Mucosa of descending colon (tissue), 3 donors: ENCODE measurements around the gene PIP5K1C. TPM values are rescaled to one million over a fixed set of nuclear protein-coding genes. Genes with fewer than 3 reads are reported as not detected.

Experiments used
- ATAC-seq: fragments of 200-7000 bp; cut with Tn5 transposase; one replicate; pipeline ENCODE4 v1.9.1; 2020; ENCODE audit warnings: mild to moderate bottlenecking, moderate library complexity
- DNase-seq, 3 donors: peaks; one replicate each; pipeline ENCODE4 v3.0.0-alpha.2; 2020
- H3K36me3 ChIP-seq: fragments of 200-600 bp; one replicate; pipeline ENCODE4 v1.8.0; 2021; ENCODE audit warnings: low read depth, mild to moderate bottlenecking
- H3K4me1 ChIP-seq: fragments of 200-600 bp; one replicate; pipeline ENCODE4 v1.8.0; 2021; ENCODE audit warnings: low read depth, mild to moderate bottlenecking
- H3K4me3 ChIP-seq: fragments of 200-600 bp; one replicate; pipeline ENCODE4 v1.8.0; 2021; ENCODE audit warnings: mild to moderate bottlenecking
- H3K9me3 ChIP-seq: fragments of 200-600 bp; one replicate; pipeline ENCODE4 v1.8.0; 2021; ENCODE audit warnings: mild to moderate bottlenecking
- CTCF ChIP-seq: fragments of 200-600 bp; IDR thresholded peaks from one replicate; pipeline ENCODE4 v1.8.0; 2022; ENCODE audit warnings: antibody characterized with exemption, mild to moderate bottlenecking
- intact Hi-C, 2 donors: fragments of 100-400 bp; cut with DNase I in 1 of 2; cut with micrococcal nuclease in 1 of 2; formaldehyde crosslinking; loops; one replicate each; pipeline versions ENCODE4 v1.11.0 to v1.11.1; 2022; cut with DNase I, micrococcal nuclease
- total RNA-seq, 3 donors: library from RNA; stranded (reverse); fragmentation: NEBNext Ultra II Directional in 2 of 3; extraction: Animal tissue kit (Norgen Biotek cat#: 25700) in 2 of 3; gene quantifications; one replicate each; pipeline versions ENCODE4 v1.2.1 to v1.2.4, GENCODE V29; 2021 to 2023
- donor health status: DM: no; HTN: no; CAD: no; lungs with moderate emphysema.
- donor health status: DM: no; HTN: no; CAD: no.
- donor health status: DM: no; HTN: yes; CAD: no.

Gene PIP5K1C
- total RNA-seq, 3 donors from 2014 or later: 23.1 to 95.2 (median 23.2) TPM

- Histone ChIP-seq H3K36me3 (no peaks in the 10 kb centered on the region), H3K9me3 (no peaks in the 10 kb centered on the region), H3K4me1 (no peaks in the 10 kb centered on the region), H3K4me3 (no peak overlapping the region)
- no peak for TF ChIP-seq CTCF
- DNase-seq (no peak), ATAC-seq (no peak)
- intact Hi-C loops: loop anchor here in 1 of 2 donors (5.0 kb wide), 1 partner anchor 37 kb away; the partner anchor contains the start of gene PIP5K1C
Observed at GRCh38 chr19:3664879-3665642, 35.2 kb downstream of the PIP5K1C start.

GRCh38 chr19:3663838-3664237 is 36.4 kb downstream of the PIP5K1C start:
- no peaks in the 10 kb centered on the region for H3K4me1 ChIP-seq
- ATAC-seq (no peak), DNase-seq (no peak)
- TF ChIP-seq CTCF: no peak
- H3K4me3 ChIP-seq: no peak overlapping the region
- no peaks in the 10 kb centered on the region for H3K9me3 ChIP-seq
- H3K36me3 ChIP-seq: no peaks in the 10 kb centered on the region
- intact Hi-C loops: no loop called here

GRCh38 chr19:3661284-3662238 is 38.7 kb downstream of the PIP5K1C start:
- no peak for TF ChIP-seq CTCF
- DNase-seq (no peak), ATAC-seq (no peak)
- H3K4me3 ChIP-seq: no peak overlapping the region
- no peaks in the 10 kb centered on the region for H3K9me3 ChIP-seq
- H3K36me3 ChIP-seq: no peaks in the 10 kb centered on the region
- no peaks in the 10 kb centered on the region for H3K4me1 ChIP-seq
- intact Hi-C loops: no loop called here

- H3K36me3 ChIP-seq: no peaks in the 10 kb centered on the region
Observed at GRCh38 chr19:3660493-3661219, 39.6 kb downstream of the PIP5K1C start.

More at GRCh38 chr19:3660493-3661219, 39.6 kb downstream of the PIP5K1C start:
- intact Hi-C loops: no loop called here
- Histone ChIP-seq H3K9me3 (no peaks in the 10 kb centered on the region), H3K4me1 (no peaks in the 10 kb centered on the region), H3K4me3 (no peak overlapping the region)
- no peak for TF ChIP-seq CTCF
- no peak for ATAC-seq
- no peak for DNase-seq
